Mesenchymal stem cell (in vitro differentiated cells and primary cell): ENCODE data around the gene PRM2.
"Not testable (repeated sequence)": the region's sequence is repeated elsewhere in the genome, so short reads cannot be mapped to it uniquely, and the experiment has no call there.

Source experiments
- DNase-seq: peaks from one replicate; pipeline ENCODE4 v3.0.0-alpha.2; 2013
- H2AFZ ChIP-seq: one replicate; pipeline ENCODE4 v1.6.1; 2013; ENCODE audit warnings: low read depth, mild to moderate bottlenecking, control low read depth, inconsistent platforms, low read length, moderate library complexity
- H2AK5ac ChIP-seq: 2 replicates; pipeline ENCODE4 v1.6.1; 2013; ENCODE audit warnings: low read length, moderate library complexity, mild to moderate bottlenecking, inconsistent platforms; ENCODE audit not compliant: severe bottlenecking
- H2BK120ac ChIP-seq: one replicate; pipeline ENCODE4 v1.6.1; 2013; ENCODE audit warnings: low read depth, mild to moderate bottlenecking, inconsistent platforms, low read length, moderate library complexity
- H2BK12ac ChIP-seq, 2 experiments: one replicate each; pipeline ENCODE4 v1.6.1; 2013; ENCODE audit warnings: inconsistent platforms in 2 of 2, low read length in 2 of 2, mild to moderate bottlenecking in 2 of 2, moderate library complexity in 2 of 2, control low read depth in 1 of 2
- H2BK15ac ChIP-seq: one replicate; pipeline ENCODE4 v1.6.1; 2013; ENCODE audit warnings: mild to moderate bottlenecking, low read depth, inconsistent platforms; ENCODE audit not compliant: poor library complexity, severe bottlenecking
- H2BK5ac ChIP-seq: 2 replicates; pipeline ENCODE4 v1.6.1; 2013; ENCODE audit warnings: low read depth, mild to moderate bottlenecking, low read length, control low read depth, inconsistent platforms; ENCODE audit not compliant: poor library complexity, severe bottlenecking
- H3K14ac ChIP-seq, 2 experiments: one replicate each; pipeline ENCODE4 v1.6.1; 2013; ENCODE audit warnings: inconsistent platforms in 2 of 2, low read length in 2 of 2, control low read depth in 1 of 2, mild to moderate bottlenecking in 1 of 2, moderate library complexity in 1 of 2
- H3K18ac ChIP-seq, 2 experiments: one replicate each; pipeline ENCODE4 v1.6.1; 2013; ENCODE audit warnings: inconsistent platforms in 2 of 2, low read length in 2 of 2, control low read depth in 1 of 2, low read depth in 1 of 2, mild to moderate bottlenecking in 1 of 2
- H3K23ac ChIP-seq, 2 experiments: one replicate each; pipeline ENCODE4 v1.6.1; 2013; ENCODE audit warnings: inconsistent platforms in 2 of 2, low read length in 2 of 2, mild to moderate bottlenecking in 2 of 2, moderate library complexity in 2 of 2, control low read depth in 1 of 2
- H3K27ac ChIP-seq: 2 replicates; pipeline ENCODE4 v1.5.1; 2013; ENCODE audit warnings: mild to moderate bottlenecking, moderate library complexity, low read length, control low read depth, inconsistent platforms; ENCODE audit not compliant: poor library complexity, severe bottlenecking
- H3K27me3 ChIP-seq, 2 experiments: 2 replicates each; pipeline versions ENCODE4 v1.6.1 to v1.7.0; 2013; ENCODE audit warnings: low read length in 2 of 2, mild to moderate bottlenecking in 2 of 2, moderate library complexity in 2 of 2, control low read depth in 1 of 2, inconsistent platforms in 1 of 2; ENCODE audit not compliant: control insufficient read depth in 1 of 2, insufficient read depth in 1 of 2
- H3K36me3 ChIP-seq, 2 experiments: 2 replicates each; pipeline versions ENCODE4 v1.6.1 to v1.7.0; 2013; ENCODE audit warnings: low read length in 2 of 2, control low read depth in 1 of 2, inconsistent platforms in 1 of 2, low read depth in 1 of 2, mild to moderate bottlenecking in 1 of 2; ENCODE audit not compliant: insufficient read depth in 2 of 2, control insufficient read depth in 1 of 2
- H3K4ac ChIP-seq, 2 experiments: one replicate each; pipeline ENCODE4 v1.6.1; 2013; ENCODE audit warnings: inconsistent platforms in 2 of 2, low read length in 2 of 2, mild to moderate bottlenecking in 2 of 2, moderate library complexity in 2 of 2, control low read depth in 1 of 2, low read depth in 1 of 2
- H3K4me1 ChIP-seq: 2 replicates; pipeline ENCODE4 v1.6.1; 2013; ENCODE audit warnings: low read depth, low read length, control low read depth; ENCODE audit not compliant: control insufficient read depth, insufficient read depth
- H3K4me2 ChIP-seq: 2 replicates; pipeline ENCODE4 v1.6.1; 2013; ENCODE audit warnings: low read length, mild to moderate bottlenecking, inconsistent platforms; ENCODE audit not compliant: poor library complexity, severe bottlenecking
- H3K4me3 ChIP-seq, 2 experiments: 2 replicates each; pipeline versions ENCODE4 v1.5.1 to v1.7.0; 2013; ENCODE audit warnings: low read length in 2 of 2, mild to moderate bottlenecking in 2 of 2, control low read depth in 1 of 2, low read depth in 1 of 2; ENCODE audit not compliant: insufficient read depth in 1 of 2
- H3K79me1 ChIP-seq: replicated peaks from 2 replicates; pipeline ENCODE4 v1.6.1; 2013; ENCODE audit warnings: mild to moderate bottlenecking, control low read depth, low read length, inconsistent platforms; ENCODE audit not compliant: poor library complexity, severe bottlenecking
- H3K9ac ChIP-seq: 2 replicates; pipeline ENCODE4 v1.7.0; 2013; ENCODE audit warnings: mild to moderate bottlenecking, low read length, moderate library complexity
- H3K9me3 ChIP-seq: 2 replicates; pipeline ENCODE4 v1.7.0; 2013; ENCODE audit warnings: mild to moderate bottlenecking, low read length; ENCODE audit not compliant: control insufficient read depth
- H4K8ac ChIP-seq: one replicate; pipeline ENCODE4 v1.6.1; 2013; ENCODE audit warnings: inconsistent platforms, mild to moderate bottlenecking, low read length, moderate library complexity
- H4K91ac ChIP-seq: one replicate; pipeline ENCODE4 v1.6.1; 2013; ENCODE audit warnings: mild to moderate bottlenecking, low read length, inconsistent platforms
- WGBS: methylation state at CpG from one replicate; pipeline ENCODE4 v1.1.7; 2013; ENCODE audit warnings: mixed read lengths; 5-methylcytosine and 5-hydroxymethylcytosine counted together

The PRM2 gene

GRCh38 chr16:11289696-11290095, 13.4 kb upstream of the PRM2 start:
- H3K9me3 ChIP-seq, H3K4me2 ChIP-seq, H2AFZ ChIP-seq: not testable (repeated sequence)

GRCh38 chr16:11289202-11289601, 12.9 kb upstream of the PRM2 start:
- Histone ChIP-seq H3K4me1 (peaks cover 4% of the 10 kb centered on the region), H2BK15ac (no peak overlapping the region), H3K4ac (no peak overlapping the region), H3K23ac (no peak overlapping the region), H3K14ac (no peak overlapping the region), H4K8ac (no peak overlapping the region), H2AK5ac (no peak overlapping the region), H3K9ac (no peak overlapping the region), H2BK5ac (no peak overlapping the region), H3K36me3 (no peaks in the 10 kb centered on the region), H2BK12ac (no peak overlapping the region), H3K18ac (no peak overlapping the region), H3K4me2 (no peak overlapping the region), H4K91ac (no peak overlapping the region), H3K9me3 (no peaks in the 10 kb centered on the region), H2BK120ac (no peak overlapping the region), H3K27me3 (peaks cover 0 to 50% of the 10 kb centered on the region in 2 experiments), H3K79me1 (no peaks in the 10 kb centered on the region), H2AFZ (no peak overlapping the region), H3K4me3 (no peak overlapping the region), H3K27ac (no peak overlapping the region)
- no CpG with 5 or more reads among the region's 2 CpGs for WGBS
- DNase-seq, result no peak

More at GRCh38 chr16:11289696-11290095, 13.4 kb upstream of the PRM2 start:
- H3K23ac ChIP-seq, H3K79me1 ChIP-seq, H3K4me1 ChIP-seq, H3K27ac ChIP-seq, H4K8ac ChIP-seq, DNase-seq, H2BK120ac ChIP-seq, H2BK5ac ChIP-seq, H3K36me3 ChIP-seq, H3K18ac ChIP-seq, H3K14ac ChIP-seq, H2BK15ac ChIP-seq, H2AK5ac ChIP-seq, H3K4ac ChIP-seq, H3K4me3 ChIP-seq, H4K91ac ChIP-seq, H3K9ac ChIP-seq, H2BK12ac ChIP-seq: not testable (repeated sequence)
- 69% methylated on average over 2 of the region's 4 CpGs for WGBS
- H3K27me3 ChIP-seq, result peaks cover 0 to 48% of the 10 kb centered on the region in 2 experiments

GRCh38 chr16:11285842-11286241, 9.6 kb upstream of the PRM2 start:
- H3K18ac ChIP-seq, result no peak overlapping the region
- H2AK5ac ChIP-seq, result no peak overlapping the region
- no peak overlapping the region for H3K4me2 ChIP-seq
- no peak overlapping the region for H2BK12ac ChIP-seq
- WGBS, result 100% methylated on average over 1 of the region's 2 CpGs
- H2BK120ac ChIP-seq, result no peak overlapping the region
- no peak overlapping the region for H3K4me3 ChIP-seq
- H4K8ac ChIP-seq, result no peak overlapping the region
- no peak overlapping the region for H3K9ac ChIP-seq
- no peaks in the 10 kb centered on the region for H3K9me3 ChIP-seq
- no peak overlapping the region for H2BK15ac ChIP-seq
- H3K27ac ChIP-seq, result no peak overlapping the region
- H3K27me3 ChIP-seq, result peaks cover 5 to 46% of the 10 kb centered on the region in 2 experiments
- no peak for DNase-seq
- H4K91ac ChIP-seq, result no peak overlapping the region
- H3K79me1 ChIP-seq, result no peaks in the 10 kb centered on the region
- no peak overlapping the region for H2AFZ ChIP-seq
- no peak overlapping the region for H2BK5ac ChIP-seq
- peaks cover 2% of the 10 kb centered on the region for H3K4me1 ChIP-seq
- H3K36me3 ChIP-seq, result no peaks in the 10 kb centered on the region
- no peak overlapping the region for H3K23ac ChIP-seq
- no peak overlapping the region for H3K14ac ChIP-seq
- no peak overlapping the region for H3K4ac ChIP-seq

GRCh38 chr16:11283820-11284248, 7.6 kb upstream of the PRM2 start:
- Histone ChIP-seq H3K36me3 (no peaks in the 10 kb centered on the region), H3K9me3 (no peaks in the 10 kb centered on the region), H3K14ac (no peak overlapping the region), H3K27ac (no peak overlapping the region), H2BK5ac (no peak overlapping the region), H3K4me1 (no peaks in the 10 kb centered on the region), H3K9ac (no peak overlapping the region), H3K18ac (no peak overlapping the region), H3K4me2 (no peak overlapping the region), H3K4me3 (no peak overlapping the region), H4K91ac (no peak overlapping the region), H4K8ac (no peak overlapping the region), H2BK120ac (no peak overlapping the region), H2BK12ac (no peak overlapping the region), H2AK5ac (no peak overlapping the region), H3K4ac (no peak overlapping the region), H2AFZ (no peak overlapping the region), H3K27me3 (peaks cover 5 to 43% of the 10 kb centered on the region in 2 experiments), H3K23ac (no peak overlapping the region), H2BK15ac (no peak overlapping the region), H3K79me1 (no peaks in the 10 kb centered on the region)
- 69% methylated on average over 3 of the region's 4 CpGs for WGBS
- DNase-seq, result peak; percentile 43
